ENCODE data around the gene GPR6.

DNA sequence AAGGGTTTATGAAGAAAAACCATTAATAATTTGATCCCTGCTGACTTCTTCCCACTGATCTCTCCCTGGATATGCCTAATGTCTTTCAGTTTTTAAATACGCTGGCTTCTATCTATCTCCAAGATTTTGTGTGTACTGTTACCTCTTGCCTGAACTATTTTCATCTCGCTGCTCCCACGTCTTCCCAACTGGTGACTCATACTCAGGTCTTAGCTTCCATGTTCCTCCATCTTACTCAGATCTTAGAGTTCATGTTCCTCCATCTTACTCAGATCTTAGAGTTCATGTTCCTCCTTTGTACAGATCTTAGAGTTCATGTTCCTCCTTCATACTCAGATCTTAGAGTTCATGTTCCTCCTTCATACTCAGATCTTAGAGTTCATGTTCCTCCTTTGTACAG lies 21.6 kb downstream of the GPR6 start:
- TF ChIP-seq, protein P1, sequence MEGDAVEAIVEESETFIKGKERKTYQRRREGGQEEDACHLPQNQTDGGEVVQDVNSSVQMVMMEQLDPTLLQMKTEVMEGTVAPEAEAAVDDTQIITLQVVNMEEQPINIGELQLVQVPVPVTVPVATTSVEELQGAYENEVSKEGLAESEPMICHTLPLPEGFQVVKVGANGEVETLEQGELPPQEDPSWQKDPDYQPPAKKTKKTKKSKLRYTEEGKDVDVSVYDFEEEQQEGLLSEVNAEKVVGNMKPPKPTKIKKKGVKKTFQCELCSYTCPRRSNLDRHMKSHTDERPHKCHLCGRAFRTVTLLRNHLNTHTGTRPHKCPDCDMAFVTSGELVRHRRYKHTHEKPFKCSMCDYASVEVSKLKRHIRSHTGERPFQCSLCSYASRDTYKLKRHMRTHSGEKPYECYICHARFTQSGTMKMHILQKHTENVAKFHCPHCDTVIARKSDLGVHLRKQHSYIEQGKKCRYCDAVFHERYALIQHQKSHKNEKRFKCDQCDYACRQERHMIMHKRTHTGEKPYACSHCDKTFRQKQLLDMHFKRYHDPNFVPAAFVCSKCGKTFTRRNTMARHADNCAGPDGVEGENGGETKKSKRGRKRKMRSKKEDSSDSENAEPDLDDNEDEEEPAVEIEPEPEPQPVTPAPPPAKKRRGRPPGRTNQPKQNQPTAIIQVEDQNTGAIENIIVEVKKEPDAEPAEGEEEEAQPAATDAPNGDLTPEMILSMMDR (conservative IDR thresholded peaks at IDR 0.05 in 1 of 2, IDR thresholded peaks at IDR 0.05 in 1 of 2; ENCODE audit: low read depth in 1 of 2, low read length in 2 of 2): no peak
- no peak for TF ChIP-seq EZH2 (IDR thresholded peaks at IDR 0.05; ENCODE audit: low read length, missing control alignments)
